Sigmoid colon (tissue), 4 donors: ENCODE measurements around the gene TROAP.

Source experiments
- EP300 ChIP-seq, 4 donors: sonication (generic); formaldehyde crosslinking; IDR thresholded peaks; one replicate each; pipeline ENCODE4 v1.6.1; 2017; ENCODE audit warnings: antibody characterized with exemption in 4 of 4
- TF ChIP-seq, protein P1 (sequence below), 4 experiments: fragments of 450-650 bp in 3 of 4; fragments of 200-600 bp in 1 of 4; IDR thresholded peaks; one replicate each; pipeline ENCODE4 v1.5.1; 2016 to 2019; ENCODE audit warnings: antibody characterized with exemption in 4 of 4, mild to moderate bottlenecking in 3 of 4, moderate library complexity in 2 of 4

DNA sequence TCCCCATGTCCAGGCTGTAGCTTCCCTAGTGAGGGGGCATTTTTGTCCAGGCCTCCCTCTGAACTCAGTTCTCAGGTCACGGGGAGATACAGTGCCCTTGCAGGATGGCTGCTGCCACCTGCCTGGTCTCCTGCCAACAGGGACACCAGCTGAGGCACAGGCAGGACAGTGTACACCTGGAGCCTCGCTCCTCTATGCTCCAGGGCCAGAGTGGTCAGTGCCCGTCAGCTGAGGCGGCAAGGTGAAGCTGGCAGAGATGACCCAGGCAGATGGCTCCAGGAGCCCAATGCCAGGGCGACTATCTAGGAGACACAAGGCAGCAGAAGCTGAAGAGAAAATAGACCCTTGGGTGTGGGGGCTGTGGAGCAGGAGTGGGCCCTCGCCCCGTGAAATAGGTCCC lies 45.6 kb upstream of the TROAP start:
- no peak for TF ChIP-seq EP300 (IDR thresholded peaks at IDR 0.05)
- TF ChIP-seq, protein P1, sequence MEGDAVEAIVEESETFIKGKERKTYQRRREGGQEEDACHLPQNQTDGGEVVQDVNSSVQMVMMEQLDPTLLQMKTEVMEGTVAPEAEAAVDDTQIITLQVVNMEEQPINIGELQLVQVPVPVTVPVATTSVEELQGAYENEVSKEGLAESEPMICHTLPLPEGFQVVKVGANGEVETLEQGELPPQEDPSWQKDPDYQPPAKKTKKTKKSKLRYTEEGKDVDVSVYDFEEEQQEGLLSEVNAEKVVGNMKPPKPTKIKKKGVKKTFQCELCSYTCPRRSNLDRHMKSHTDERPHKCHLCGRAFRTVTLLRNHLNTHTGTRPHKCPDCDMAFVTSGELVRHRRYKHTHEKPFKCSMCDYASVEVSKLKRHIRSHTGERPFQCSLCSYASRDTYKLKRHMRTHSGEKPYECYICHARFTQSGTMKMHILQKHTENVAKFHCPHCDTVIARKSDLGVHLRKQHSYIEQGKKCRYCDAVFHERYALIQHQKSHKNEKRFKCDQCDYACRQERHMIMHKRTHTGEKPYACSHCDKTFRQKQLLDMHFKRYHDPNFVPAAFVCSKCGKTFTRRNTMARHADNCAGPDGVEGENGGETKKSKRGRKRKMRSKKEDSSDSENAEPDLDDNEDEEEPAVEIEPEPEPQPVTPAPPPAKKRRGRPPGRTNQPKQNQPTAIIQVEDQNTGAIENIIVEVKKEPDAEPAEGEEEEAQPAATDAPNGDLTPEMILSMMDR (IDR thresholded peaks at IDR 0.05): no peak
